Endometrial microvascular endothelial cells (primary cell): ENCODE results near the gene SWAP70. TPM values are rescaled to one million over a fixed set of nuclear protein-coding genes. Genes with fewer than 3 reads are reported as not detected.

ENCODE experiments used
- in situ Hi-C: cut with HindIII; loops from 2 replicates; pipeline ENCODE4 v1.10.0; 2017; ENCODE audit warnings: low sequenced_read_pairs, low pct_unique_long_range_greater_than_20kb; ENCODE audit errors: inconsistent ontology term
- total RNA-seq: library from RNA; depleted of rRNA; stranded (reverse); fragments of >200 nt; gene quantifications from one replicate; pipeline ENCODE4 v1.2.3, GENCODE V29; 2015; ENCODE audit errors: inconsistent ontology term

The SWAP70 gene
- total RNA-seq, 1 donor from 2014 or later: 111 TPM

DNA sequence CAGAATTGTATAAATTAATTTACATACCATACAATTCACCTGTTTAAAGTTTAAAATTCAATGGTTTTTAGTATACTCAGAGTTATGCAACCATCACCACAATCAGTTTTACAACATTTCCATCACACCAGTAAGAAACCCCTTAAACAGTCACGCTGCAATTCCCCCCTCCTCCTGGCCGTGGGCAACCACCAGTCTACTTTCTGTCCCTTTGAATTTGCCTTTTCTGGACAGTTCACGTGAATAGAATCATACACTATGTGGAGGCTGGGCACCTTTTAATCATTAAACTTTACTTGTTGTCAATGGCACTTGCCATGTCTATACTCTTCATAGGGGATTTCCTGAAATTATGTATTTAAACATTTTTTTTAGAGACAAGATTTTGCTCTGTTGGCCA, 20.1 kb upstream of the SWAP70 start:
- in situ Hi-C loops: no loop called here

DNA sequence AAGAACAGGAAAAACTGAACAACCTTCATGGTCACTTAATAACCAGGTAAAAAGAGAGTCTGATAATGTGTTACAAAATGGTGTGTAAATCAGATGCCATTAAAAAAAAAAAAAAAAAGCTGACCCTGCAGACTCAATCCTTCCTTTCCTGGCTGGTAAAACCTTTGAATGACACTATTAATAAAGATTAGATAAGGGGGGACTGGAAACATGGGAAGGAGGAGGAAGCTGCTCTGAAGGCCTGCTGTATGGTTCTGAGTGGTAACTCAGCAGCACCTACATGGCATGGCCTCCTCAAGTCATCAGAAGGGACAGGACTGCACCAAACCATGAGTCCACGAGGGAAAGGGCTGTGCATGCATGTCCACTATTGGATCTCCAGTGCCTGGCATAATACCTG, 18.0 kb upstream of the SWAP70 start:
- in situ Hi-C loops: no loop called here

DNA sequence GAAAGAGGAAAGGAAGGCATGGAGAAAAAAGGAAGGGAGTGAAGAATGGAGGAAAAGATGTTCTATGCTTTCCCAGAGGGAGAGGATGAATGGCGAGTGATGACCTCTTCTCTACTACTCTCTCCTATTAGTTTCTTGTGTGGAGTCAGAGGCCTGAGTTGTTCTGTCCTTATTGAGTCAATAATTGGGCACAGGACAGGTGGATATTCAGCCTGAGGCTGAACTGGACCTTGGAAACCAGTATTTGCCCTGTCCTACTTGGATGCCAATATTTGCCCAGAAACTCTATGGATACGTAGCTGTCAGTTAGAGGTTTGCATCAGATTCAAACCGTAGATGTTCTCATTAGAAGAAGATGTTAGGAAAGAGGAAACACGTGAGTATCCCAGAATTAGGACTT, 17.6 kb upstream of the SWAP70 start:
- in situ Hi-C loops: no loop called here

DNA sequence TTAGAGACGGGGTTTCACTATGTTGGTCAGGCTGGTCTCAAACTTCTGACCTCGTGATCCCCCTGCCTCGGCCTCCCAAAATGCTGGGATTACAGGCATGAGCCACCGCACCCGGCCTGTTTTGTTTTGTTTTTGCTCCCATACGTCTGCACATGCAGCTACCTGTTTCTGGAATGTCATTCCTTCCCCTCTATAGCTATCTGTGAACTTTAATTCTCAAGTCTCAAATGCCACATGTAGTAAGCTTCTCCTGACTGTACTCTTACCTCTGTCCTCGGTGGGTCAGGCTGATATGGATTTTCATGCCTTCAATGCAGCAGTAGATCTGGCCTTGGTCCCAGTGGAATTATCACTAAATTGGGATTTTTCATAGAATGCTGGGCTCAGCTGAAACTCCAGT, 12.4 kb upstream of the SWAP70 start:
- in situ Hi-C loops: no loop called here

DNA sequence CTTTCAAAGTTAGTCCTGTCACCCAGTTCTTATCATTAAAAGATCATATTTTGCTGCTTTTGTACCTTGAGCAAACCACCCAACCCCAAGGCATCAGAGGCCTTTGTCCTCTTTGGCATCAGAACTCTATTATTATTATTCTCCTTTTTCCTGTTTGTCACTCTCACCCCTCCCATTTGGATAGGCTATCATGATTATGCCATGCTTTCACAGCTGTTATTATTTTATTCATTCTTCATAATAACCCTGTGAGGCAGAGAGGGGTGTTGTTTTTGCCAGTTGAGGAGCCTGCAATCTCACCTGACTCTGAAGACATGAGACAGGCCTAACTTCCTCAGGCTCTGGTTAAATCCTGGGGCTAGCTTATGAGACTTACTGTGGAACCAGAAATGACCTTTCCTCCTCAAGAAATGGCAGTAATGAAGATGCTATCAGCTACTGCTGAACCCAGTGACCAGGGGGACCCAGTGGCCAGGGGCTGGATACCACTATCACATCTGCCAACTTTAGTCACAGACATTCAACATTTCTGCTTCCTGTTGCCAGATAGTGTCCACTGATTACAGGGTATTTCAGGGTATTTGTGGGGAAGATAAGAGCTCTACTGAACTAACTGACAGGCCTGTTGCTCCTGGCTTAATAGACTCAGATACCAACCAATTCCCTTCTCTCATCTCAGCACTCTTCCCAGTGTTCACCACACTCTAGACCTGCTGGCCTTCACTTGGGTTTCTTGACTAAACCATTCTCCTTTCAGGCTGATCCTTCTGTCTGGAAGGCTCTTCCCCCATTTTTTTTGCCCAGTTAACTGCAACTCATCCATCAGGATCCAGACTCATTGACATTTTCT, 11.8 kb upstream of the SWAP70 start:
- in situ Hi-C loops: no loop called here

DNA sequence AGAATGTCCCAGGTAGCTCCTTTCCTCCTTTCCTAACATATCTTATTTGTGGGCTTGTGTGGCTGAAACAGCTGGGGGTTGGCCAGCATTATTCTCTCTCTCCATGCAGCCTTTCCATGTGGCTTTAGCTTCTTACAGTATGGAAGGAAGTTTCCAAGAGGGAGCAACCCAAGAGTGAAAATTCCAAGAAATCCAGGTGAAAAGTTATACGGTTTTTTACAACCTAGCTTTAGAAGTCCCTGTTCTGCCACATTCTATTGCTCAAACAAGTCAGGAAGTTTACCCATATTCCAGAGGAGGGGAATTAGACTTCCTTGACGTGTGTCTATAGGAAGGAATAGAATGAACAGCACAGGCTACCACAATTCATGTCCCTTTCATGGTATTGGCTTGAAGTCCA, 10.0 kb upstream of the SWAP70 start:
- in situ Hi-C loops: no loop called here

DNA sequence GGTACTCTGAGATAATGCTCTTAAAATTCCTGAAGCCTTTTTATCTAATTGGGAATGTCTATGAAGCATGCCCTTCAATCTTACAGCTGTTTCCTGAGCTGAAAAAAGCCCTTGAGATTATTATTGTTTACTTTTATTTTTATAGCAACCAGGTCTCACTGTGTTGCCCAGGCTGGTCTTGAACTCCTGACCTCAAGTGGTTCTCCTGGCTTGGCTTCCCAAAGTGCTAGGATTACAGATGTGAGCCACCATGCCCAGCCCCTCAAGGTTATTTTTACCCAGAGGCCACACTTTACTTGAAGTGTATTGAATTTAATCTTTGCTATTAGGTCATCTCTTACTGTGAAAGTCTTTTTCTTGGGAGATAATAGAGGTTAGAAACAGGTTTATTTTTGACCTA, 7.0 kb upstream of the SWAP70 start:
- in situ Hi-C loops: no loop called here

DNA sequence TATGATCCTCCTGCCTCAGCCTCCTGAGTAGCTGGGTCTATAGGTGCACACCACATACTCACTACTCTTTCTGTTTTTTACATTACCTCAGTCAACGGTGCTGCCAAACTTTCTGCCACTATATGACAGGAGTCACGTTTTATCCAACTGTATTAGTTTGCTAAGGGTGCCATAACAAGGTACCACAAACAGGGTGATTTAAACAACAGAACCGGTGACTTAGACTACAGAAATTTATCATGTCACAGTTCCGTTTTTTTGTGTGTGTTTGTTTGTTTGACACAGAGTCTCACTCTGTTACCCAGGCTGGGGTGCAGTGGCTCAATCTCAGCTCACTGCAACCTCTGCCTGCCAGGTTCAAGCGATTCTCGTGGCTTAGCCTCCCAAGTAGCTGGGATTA, 6.3 kb upstream of the SWAP70 start:
- in situ Hi-C loops: no loop called here

DNA sequence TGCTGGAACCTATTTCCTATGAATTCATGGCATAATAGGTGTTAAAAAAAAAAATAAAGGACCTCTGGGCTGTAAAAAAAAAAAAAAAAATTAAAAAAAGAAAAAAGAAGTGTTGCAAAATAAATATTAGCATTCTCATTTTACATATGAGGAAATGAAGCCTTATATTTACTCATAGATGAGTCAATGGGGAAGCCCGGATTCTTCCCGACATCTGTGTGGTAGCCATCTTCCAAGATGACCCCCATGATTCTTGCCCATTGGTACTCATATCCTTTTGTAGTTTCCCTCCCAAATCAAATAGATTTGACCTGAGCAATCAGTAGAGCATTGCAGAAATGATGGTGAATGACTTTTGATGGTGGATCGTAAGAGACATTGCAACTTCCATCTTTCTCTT, 3.0 kb upstream of the SWAP70 start:
- in situ Hi-C loops: no loop called here

DNA sequence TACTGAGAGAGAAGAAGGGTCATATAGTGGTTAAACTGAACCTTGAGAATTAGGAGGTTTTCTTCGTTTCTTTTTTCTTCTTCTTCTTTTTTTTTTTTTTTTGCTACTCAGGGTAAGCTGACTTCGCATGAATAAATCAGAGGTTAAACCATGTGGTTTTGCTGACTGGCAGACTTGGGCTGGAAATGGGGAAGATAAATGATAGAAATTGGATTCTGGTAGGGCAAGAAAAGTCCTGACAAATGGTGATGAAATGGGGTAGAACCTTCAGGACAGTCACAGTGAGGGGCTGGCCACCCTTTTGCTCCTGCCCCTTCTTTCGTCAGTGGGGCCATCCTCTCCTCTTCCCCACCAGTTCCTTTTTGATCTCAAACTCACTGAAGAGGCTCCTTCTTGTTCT, 1.6 kb upstream of the SWAP70 start:
- in situ Hi-C loops: no loop called here

DNA sequence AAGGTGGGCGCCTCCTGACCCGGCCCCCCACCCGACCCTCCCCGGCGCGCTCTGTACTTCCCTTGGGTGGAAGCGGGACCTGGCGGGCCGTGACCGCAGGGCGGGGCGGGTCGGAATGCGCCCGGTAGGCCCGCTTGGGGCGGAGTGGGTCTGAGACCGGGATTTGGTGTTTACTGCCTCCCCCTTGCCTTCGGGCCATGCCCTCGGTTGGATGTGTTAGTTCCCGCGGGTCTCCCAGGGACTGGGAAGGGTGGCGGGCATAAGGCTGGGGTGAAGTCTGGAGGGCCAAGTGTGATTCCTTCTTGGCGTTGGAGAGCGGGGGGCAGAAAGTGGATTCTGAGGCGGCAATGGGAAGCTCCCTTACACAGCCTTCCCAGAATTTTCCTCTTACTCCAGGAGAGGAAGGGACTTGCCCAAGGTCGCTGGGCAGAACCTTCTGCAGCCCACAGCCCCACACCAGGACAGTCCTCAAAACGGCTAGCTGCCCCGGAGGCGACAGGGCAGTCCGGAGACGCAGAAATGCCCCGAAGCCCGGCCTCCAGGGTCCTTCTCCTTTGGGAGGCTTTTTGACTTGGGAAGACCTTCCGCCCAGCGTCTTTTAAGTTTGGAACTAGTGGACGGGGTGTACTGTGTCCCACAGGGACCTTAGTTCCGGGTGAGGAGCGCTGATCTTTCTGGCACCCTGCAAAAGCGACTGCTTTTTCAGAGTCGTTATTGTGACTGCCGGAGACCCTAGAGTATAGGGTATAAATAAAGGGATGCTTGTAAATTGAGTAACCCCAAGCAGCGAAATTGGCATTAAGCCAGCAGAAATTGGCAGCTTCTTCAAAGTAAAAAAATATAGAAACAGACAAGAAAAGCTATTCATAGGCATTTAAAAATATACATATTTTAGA, 647 bp downstream of the SWAP70 start:
- in situ Hi-C loops: no loop called here

DNA sequence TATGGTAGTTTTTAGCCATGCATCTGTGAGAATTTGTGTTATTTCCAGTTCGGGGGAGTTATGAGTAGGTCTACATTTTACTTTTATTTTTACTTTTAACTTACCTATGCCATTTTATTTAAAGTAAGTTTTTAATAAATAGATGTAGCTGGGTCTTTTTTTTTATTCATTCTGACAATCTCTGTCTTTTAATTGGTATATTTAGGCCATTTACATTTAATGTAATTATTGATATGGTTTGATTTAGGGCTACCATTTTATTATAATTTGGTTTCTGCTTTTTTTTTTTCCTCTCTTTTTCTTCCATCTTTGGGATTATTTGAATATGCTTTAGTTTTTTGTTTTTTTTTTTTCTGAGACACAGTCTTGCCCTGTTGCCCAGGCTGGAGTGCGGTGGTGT, 1.9 kb downstream of the SWAP70 start:
- in situ Hi-C loops: no loop called here

DNA sequence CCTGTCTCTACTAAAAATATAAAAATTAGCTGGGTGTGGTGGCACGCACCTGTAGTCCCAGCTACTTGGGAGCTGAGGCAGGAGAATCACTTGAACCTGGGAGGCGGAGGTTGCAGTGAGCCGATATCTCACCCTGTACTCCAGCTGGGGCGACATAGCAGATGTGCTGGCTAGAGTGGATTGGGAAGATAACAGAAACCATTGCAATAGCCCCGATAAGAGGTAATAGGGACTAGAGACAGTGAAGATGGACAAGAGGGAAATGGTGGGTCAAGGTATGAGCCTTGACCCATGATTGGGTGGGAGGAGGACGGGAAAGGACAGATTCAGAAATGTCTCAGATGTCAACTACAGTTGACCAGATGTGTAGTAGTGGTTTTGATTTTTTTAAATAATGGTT, 6.1 kb downstream of the SWAP70 start:
- in situ Hi-C loops: loop anchor here (10.0 kb wide), 1 partner anchor 45 kb away; no protein-coding TSS in a partner anchor

DNA sequence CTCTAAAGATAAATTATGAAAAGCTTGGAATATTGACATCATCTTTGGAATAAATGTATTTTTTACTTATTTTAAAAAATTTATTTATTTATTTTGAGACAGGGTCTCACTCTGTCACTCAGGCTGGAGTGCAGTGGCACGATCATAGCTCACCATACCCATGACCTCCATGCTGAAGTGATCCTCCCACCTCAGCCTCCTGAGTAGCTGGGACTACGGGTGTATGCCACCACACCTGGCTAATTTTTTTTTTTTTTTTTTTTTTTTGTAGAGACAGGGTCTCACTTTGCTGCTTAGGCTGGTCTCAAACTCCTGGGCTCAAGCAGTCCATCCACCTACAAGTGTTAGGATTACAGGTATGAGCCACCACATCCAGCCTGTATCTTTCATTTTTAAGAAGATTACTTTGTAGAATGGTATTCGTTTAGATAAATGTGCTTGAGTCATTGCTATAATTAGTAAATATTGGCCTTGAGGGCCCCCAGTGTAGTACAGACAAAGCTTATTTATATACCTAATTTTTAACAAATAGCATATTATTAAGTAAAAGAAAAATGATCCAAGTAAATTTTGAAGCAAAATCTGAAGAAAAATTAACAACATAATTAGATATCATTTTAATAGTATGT, 8.5 kb downstream of the SWAP70 start:
- in situ Hi-C loops: loop anchor here (10.0 kb wide), 1 partner anchor 48 kb away; no protein-coding TSS in a partner anchor

DNA sequence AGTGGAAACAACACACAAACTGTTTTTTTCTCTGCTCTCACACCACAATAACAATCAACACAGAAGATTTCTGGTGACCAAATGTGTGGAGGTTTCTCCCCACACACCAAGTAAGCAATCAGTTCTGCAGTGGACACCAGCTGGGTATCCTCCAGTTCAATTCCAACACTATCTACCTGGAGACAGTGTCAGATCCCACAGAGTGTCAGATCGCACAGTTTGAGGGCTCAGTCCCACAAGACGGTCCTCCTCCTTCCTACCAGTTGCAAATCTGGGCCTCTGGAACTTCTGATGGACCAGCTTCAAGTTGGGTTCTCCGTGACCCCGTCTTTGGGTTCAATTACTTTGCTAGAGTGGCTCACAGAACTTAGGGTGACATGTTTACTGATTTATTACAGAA, 9.0 kb downstream of the SWAP70 start:
- in situ Hi-C loops: loop anchor here (10.0 kb wide), 1 partner anchor 48 kb away; no protein-coding TSS in a partner anchor

DNA sequence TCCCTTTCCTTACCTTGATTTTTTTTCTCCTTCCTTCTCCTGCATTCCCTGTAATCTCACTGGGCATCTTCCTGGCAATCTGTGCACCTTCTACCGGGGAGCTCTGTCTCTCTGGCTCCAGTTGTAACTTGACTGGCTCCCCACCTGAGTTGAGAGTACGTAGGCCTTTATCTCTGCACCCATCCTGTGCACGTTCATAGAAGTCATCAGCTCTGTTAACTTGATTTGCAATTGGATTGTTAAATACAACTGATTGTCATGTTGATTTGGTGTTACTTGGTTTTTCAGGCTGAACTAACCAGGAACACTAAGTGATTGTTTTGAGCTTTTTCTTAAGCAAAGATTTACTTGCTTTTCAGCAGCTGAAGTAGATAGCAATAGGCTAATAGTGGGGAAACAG, 11.8 kb downstream of the SWAP70 start:
- in situ Hi-C loops: loop anchor here (10.0 kb wide), 1 partner anchor 51 kb away; no protein-coding TSS in a partner anchor

DNA sequence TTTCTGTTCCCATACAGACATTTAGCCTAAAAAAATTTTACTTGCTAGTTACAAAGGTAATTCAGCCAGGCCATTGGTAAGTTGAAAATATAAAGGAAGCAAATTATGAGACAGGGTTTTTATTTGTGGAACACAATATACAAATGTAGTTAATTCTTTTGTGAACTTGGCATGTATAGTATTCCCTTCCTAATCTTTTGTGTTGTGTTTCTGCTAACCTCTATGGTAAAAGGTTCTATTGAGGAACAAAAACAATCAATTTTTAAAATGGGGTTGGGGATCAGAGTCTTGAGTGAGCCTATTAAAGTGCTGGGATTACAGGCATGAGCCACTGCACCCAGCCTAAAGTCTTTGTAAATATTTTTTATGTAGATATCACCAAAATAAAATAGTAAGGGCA, 14.1 kb downstream of the SWAP70 start:
- in situ Hi-C loops: loop anchor here (10.0 kb wide), 1 partner anchor 53 kb away; no protein-coding TSS in a partner anchor

DNA sequence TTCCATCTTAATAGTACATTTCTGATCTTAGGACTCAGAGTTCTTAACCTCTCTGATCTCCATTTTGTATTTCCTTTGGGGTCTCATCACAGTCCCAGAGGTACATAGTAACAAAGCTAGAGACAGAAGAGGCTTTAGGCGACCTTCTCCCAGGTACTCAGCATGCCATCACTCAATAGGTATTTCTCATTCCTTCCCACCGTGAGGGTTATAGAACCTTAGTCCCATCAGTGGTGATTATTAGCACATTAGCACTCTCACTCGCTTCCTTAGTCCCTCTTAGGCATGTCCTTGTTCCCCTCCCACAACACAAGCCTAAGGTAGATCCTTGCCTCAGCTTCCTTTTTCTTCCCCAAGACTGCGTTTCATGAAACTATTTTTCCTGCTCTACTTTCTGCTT, 14.7 kb downstream of the SWAP70 start:
- in situ Hi-C loops: loop anchor here (10.0 kb wide), 1 partner anchor 54 kb away; no protein-coding TSS in a partner anchor

DNA sequence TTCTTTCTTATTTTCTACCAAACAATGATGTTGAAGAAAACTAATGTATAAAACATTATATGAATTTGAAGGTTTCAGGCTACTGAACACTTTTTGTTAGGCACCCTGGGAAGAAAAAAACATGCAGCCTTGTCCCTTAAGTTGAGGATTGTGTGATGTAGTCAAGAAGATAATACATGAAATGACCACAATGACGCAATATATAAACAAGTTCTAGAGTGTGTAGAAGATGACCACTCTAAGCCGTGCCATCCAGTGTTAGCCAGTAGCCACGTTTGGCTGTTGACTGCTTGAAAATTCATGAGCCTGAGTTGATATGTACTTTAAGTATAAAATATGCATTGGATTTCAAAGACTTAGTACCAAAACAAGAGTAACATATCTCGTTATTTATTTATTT, 16.2 kb downstream of the SWAP70 start:
- in situ Hi-C loops: no loop called here
